ENCODE measurements around the gene TLK2.
"Not testable (repeated sequence)": the region's sequence is repeated elsewhere in the genome, so short reads cannot be mapped to it uniquely, and the experiment has no call there.

DNA sequence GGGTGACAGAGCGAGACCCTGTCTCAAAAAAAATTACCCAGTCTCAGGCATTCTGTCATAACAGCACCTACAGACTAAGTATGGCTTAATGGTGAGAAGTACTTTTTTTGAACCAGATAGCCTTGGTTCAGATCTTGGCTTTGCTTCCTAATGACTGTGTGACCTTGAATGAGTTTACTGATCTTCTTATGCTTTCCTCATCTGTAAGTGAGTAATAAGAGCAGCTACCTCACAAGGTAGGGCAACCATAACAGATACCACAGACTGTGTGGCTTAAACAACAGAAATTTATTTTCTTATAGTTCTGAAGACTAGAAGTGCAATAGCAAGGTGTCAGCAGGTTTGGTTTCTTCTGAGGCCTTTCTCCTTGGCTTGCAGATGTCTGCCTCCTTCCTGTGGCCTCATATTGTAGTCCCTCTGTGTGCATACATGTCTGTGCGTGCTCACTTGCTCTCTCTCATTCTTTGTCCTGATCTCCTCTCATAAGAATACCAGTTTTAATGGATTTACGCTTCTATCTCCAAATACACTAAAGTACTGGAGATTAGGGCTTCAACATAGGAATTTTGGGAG is 31.7 kb downstream of the TLK2 start:
- TF ChIP-seq, protein P1, sequence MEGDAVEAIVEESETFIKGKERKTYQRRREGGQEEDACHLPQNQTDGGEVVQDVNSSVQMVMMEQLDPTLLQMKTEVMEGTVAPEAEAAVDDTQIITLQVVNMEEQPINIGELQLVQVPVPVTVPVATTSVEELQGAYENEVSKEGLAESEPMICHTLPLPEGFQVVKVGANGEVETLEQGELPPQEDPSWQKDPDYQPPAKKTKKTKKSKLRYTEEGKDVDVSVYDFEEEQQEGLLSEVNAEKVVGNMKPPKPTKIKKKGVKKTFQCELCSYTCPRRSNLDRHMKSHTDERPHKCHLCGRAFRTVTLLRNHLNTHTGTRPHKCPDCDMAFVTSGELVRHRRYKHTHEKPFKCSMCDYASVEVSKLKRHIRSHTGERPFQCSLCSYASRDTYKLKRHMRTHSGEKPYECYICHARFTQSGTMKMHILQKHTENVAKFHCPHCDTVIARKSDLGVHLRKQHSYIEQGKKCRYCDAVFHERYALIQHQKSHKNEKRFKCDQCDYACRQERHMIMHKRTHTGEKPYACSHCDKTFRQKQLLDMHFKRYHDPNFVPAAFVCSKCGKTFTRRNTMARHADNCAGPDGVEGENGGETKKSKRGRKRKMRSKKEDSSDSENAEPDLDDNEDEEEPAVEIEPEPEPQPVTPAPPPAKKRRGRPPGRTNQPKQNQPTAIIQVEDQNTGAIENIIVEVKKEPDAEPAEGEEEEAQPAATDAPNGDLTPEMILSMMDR (IDR thresholded peaks at IDR 0.05; ENCODE audit: extremely low read depth in 1 of 2, insufficient read depth in 1 of 2, low read depth in 1 of 2, low read length in 2 of 2) = not testable (repeated sequence)
- TF ChIP-seq, protein P2, sequence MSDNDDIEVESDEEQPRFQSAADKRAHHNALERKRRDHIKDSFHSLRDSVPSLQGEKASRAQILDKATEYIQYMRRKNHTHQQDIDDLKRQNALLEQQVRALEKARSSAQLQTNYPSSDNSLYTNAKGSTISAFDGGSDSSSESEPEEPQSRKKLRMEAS (IDR thresholded peaks at IDR 0.05; ENCODE audit: insufficient read depth, insufficient read length) = not testable (repeated sequence)
- not testable (repeated sequence) for TF ChIP-seq POLR2AphosphoS5 (IDR thresholded peaks at IDR 0.05; ENCODE audit: insufficient read depth, low read depth, low read length)

Measured in endothelial cell of umbilical vein (primary cell).